Breast epithelium (tissue), 3 donors: Measurements from ENCODE around the gene STEAP4.

ENCODE experiments used
- CTCF ChIP-seq, 3 donors: fragments of 450-650 bp; IDR thresholded peaks; one replicate each; pipeline ENCODE4 v1.5.1; 2016 to 2017; ENCODE audit warnings: antibody characterized with exemption in 3 of 3, mild to moderate bottlenecking in 3 of 3, moderate library complexity in 3 of 3
- POLR2AphosphoS5 ChIP-seq, 3 donors: sonication (generic); formaldehyde crosslinking; IDR thresholded peaks; one replicate each; pipeline ENCODE4 v1.6.1; 2017; ENCODE audit warnings: antibody characterized with exemption in 3 of 3

- no peak for TF ChIP-seq CTCF (IDR thresholded peaks at IDR 0.05)
- no peak for TF ChIP-seq POLR2AphosphoS5 (IDR thresholded peaks at IDR 0.05)
These were observed 62.4 kb downstream of the STEAP4 start for GRCh38 chr7:88244258-88244657.
